IPS DF 6.9 (cell line): Measurements from ENCODE around the gene FTCD.

Source experiments
- DNase-seq: peaks from one replicate; pipeline ENCODE4 v3.0.0-alpha.2; 2013; ENCODE audit warnings: low read depth, low spot score
- H3K27ac ChIP-seq: one replicate; pipeline ENCODE4 v1.5.1; 2013; ENCODE audit warnings: low read length, control low read depth
- H3K27me3 ChIP-seq: 2 replicates; pipeline ENCODE4 v1.6.1; 2013; ENCODE audit warnings: mild to moderate bottlenecking, low read length; ENCODE audit not compliant: control insufficient read depth, insufficient read depth
- H3K36me3 ChIP-seq: 2 replicates; pipeline ENCODE4 v1.6.1; 2013; ENCODE audit warnings: low read length; ENCODE audit not compliant: control insufficient read depth, insufficient read depth
- H3K4me1 ChIP-seq: 2 replicates; pipeline ENCODE4 v1.6.1; 2013; ENCODE audit warnings: low read length; ENCODE audit not compliant: control insufficient read depth, insufficient read depth
- H3K4me3 ChIP-seq: 2 replicates; pipeline ENCODE4 v1.5.1; 2013; ENCODE audit warnings: mild to moderate bottlenecking, low read length
- H3K9me3 ChIP-seq: 2 replicates; pipeline ENCODE4 v1.6.1; 2013; ENCODE audit warnings: low read length, inconsistent platforms; ENCODE audit not compliant: control insufficient read depth, insufficient read depth
- WGBS: extraction: QIAGEN DNeasy Blood & Tissue Kit; methylation state at CpG from one replicate; pipeline ENCODE4 v1.1.7; 2013; ENCODE audit warnings: mixed read lengths, missing lambda C conversion rate; ENCODE audit not compliant: insufficient read length, insufficient coverage; 5-methylcytosine and 5-hydroxymethylcytosine counted together

The FTCD gene

GRCh38 chr21:46126309-46127238 is 28.8 kb downstream of the FTCD start:
- Histone ChIP-seq H3K4me1 (no peaks in the 10 kb centered on the region; the same call in 1 of the 2 replicates), H3K4me3 (no peak overlapping the region), H3K27ac (no peak overlapping the region), H3K27me3 (no peaks in the 10 kb centered on the region), H3K9me3 (no peaks in the 10 kb centered on the region), H3K36me3 (peaks cover 23% of the 10 kb centered on the region)
- DNase-seq, result no peak
- no CpG with 5 or more reads among the region's 32 CpGs for WGBS

GRCh38 chr21:46125846-46126301 is 29.5 kb downstream of the FTCD start:
- Histone ChIP-seq H3K9me3 (no peaks in the 10 kb centered on the region), H3K27ac (no peak overlapping the region), H3K36me3 (peaks cover 25% of the 10 kb centered on the region), H3K27me3 (no peaks in the 10 kb centered on the region), H3K4me3 (no peak overlapping the region), H3K4me1 (no peaks in the 10 kb centered on the region; the same call in 1 of the 2 replicates)
- no peak for DNase-seq
- WGBS, result no CpG with 5 or more reads among the region's 47 CpGs

- H3K36me3 ChIP-seq, result peaks cover 25% of the 10 kb centered on the region
- no peaks in the 10 kb centered on the region; the same call in 1 of the 2 replicates for H3K4me1 ChIP-seq
- H3K9me3 ChIP-seq, result no peaks in the 10 kb centered on the region
- no peak for DNase-seq
- H3K27me3 ChIP-seq, result no peaks in the 10 kb centered on the region
- WGBS, result no CpG with 5 or more reads among the region's 49 CpGs
- H3K4me3 ChIP-seq, result no peak overlapping the region
- no peak overlapping the region for H3K27ac ChIP-seq
Observed at GRCh38 chr21:46124926-46125845, 30.2 kb downstream of the FTCD start.

GRCh38 chr21:46124083-46124925 is 31.1 kb downstream of the FTCD start:
- 100% methylated on average over 3 of the region's 16 CpGs for WGBS

GRCh38 chr21:46122758-46123683 is 32.4 kb downstream of the FTCD start:
- H3K36me3 ChIP-seq, result peaks cover 28% of the 10 kb centered on the region
- no peaks in the 10 kb centered on the region for H3K9me3 ChIP-seq
- WGBS, result no CpG with 5 or more reads among the region's 12 CpGs
- H3K27me3 ChIP-seq, result no peaks in the 10 kb centered on the region
- no peak overlapping the region for H3K4me3 ChIP-seq
- H3K4me1 ChIP-seq, result no peaks in the 10 kb centered on the region; the same call in 1 of the 2 replicates
- H3K27ac ChIP-seq, result no peak overlapping the region
- DNase-seq, result no peak

More at GRCh38 chr21:46124083-46124925, 31.1 kb downstream of the FTCD start:
- Histone ChIP-seq H3K9me3 (no peaks in the 10 kb centered on the region), H3K27ac (no peak overlapping the region), H3K4me1 (no peaks in the 10 kb centered on the region; the same call in 1 of the 2 replicates), H3K4me3 (no peak overlapping the region), H3K36me3 (peaks cover 25% of the 10 kb centered on the region), H3K27me3 (no peaks in the 10 kb centered on the region)
- no peak for DNase-seq

GRCh38 chr21:46122237-46122671 is 33.1 kb downstream of the FTCD start:
- no peak overlapping the region for H3K27ac ChIP-seq
- H3K4me3 ChIP-seq, result no peak overlapping the region
- no peak for DNase-seq
- H3K27me3 ChIP-seq, result no peaks in the 10 kb centered on the region
- WGBS, result no CpG with 5 or more reads among the region's 12 CpGs
- no peaks in the 10 kb centered on the region; the same call in 1 of the 2 replicates for H3K4me1 ChIP-seq
- peaks cover 26% of the 10 kb centered on the region for H3K36me3 ChIP-seq
- H3K9me3 ChIP-seq, result no peaks in the 10 kb centered on the region

GRCh38 chr21:46121286-46122221 is 33.8 kb downstream of the FTCD start:
- no peaks in the 10 kb centered on the region for H3K4me1 ChIP-seq
- no peak for DNase-seq
- H3K9me3 ChIP-seq, result no peaks in the 10 kb centered on the region
- no peak overlapping the region for H3K4me3 ChIP-seq
- H3K36me3 ChIP-seq, result peaks cover 20% of the 10 kb centered on the region
- H3K27me3 ChIP-seq, result no peaks in the 10 kb centered on the region
- no peak overlapping the region for H3K27ac ChIP-seq
- no CpG with 5 or more reads among the region's 29 CpGs for WGBS

- WGBS, result no CpG with 5 or more reads among the region's 26 CpGs
- H3K27me3 ChIP-seq, result no peaks in the 10 kb centered on the region
- no peak overlapping the region for H3K27ac ChIP-seq
- H3K4me3 ChIP-seq, result no peak overlapping the region
- H3K4me1 ChIP-seq, result no peaks in the 10 kb centered on the region
- peaks cover 14% of the 10 kb centered on the region; the same call in 1 of the 2 replicates for H3K36me3 ChIP-seq
- no peak for DNase-seq
- H3K9me3 ChIP-seq, result no peaks in the 10 kb centered on the region
Observed at GRCh38 chr21:46120301-46121285, 34.8 kb downstream of the FTCD start.
